ENCODE results near the gene ITFG1.

ITFG1 gene

DNA sequence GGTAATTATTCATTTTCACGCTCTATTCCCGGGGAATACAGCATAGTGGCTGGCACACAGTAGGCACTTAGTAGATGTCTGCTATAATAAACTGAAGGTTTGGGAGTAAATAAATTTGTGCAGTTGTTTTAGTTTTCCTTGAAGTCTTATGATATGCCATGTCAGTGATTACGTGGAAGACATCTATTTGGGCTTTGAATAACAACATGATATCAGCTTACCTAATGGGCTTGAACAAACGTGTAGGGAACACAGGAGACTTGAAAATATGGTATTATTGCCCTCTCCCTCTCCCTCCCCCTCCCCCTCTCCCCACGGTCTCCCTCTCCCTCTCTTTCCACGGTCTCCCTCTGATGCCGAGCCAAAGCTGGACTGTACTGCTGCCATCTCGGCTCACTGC is 280.8 kb downstream of the ITFG1 start:
- Histone ChIP-seq H4K20me1 (ENCODE audit: control insufficient read depth, insufficient read depth, low read depth, low read length) (no peaks in the 10 kb centered on the region), H3K4me2 (ENCODE audit: low read length) (no peak overlapping the region), H3K27ac (ENCODE audit: low read depth, low read length) (no peak overlapping the region), H3K27me3 (ENCODE audit: control insufficient read depth, low read length) (no peaks in the 10 kb centered on the region), H3K36me3 (ENCODE audit: control insufficient read depth, low read length) (no peaks in the 10 kb centered on the region), H3F3A (ENCODE audit: control insufficient read depth, insufficient read depth) (no peaks in the 10 kb centered on the region), H3K9me2 (replicated peaks; ENCODE audit: control insufficient read depth, low read length) (no peaks in the 10 kb centered on the region), H3K9me3 (ENCODE audit: control insufficient read depth, insufficient read depth, low read length) (no peaks in the 10 kb centered on the region), H3K79me2 (ENCODE audit: control insufficient read depth, low read length) (no peaks in the 10 kb centered on the region), H3K4me1 (ENCODE audit: control insufficient read depth, low read length) (no peaks in the 10 kb centered on the region), H3K4me3 (ENCODE audit: low read length) (no peak overlapping the region)
- no peak for TF ChIP-seq EZH2phosphoT487 (IDR thresholded peaks at IDR 0.05; ENCODE audit: borderline replicate concordance, low read length)
- TF ChIP-seq, protein P1, sequence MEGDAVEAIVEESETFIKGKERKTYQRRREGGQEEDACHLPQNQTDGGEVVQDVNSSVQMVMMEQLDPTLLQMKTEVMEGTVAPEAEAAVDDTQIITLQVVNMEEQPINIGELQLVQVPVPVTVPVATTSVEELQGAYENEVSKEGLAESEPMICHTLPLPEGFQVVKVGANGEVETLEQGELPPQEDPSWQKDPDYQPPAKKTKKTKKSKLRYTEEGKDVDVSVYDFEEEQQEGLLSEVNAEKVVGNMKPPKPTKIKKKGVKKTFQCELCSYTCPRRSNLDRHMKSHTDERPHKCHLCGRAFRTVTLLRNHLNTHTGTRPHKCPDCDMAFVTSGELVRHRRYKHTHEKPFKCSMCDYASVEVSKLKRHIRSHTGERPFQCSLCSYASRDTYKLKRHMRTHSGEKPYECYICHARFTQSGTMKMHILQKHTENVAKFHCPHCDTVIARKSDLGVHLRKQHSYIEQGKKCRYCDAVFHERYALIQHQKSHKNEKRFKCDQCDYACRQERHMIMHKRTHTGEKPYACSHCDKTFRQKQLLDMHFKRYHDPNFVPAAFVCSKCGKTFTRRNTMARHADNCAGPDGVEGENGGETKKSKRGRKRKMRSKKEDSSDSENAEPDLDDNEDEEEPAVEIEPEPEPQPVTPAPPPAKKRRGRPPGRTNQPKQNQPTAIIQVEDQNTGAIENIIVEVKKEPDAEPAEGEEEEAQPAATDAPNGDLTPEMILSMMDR (IDR thresholded peaks at IDR 0.05; ENCODE audit: low read depth, low read length, poor library complexity, severe bottlenecking), result no peak

DNA sequence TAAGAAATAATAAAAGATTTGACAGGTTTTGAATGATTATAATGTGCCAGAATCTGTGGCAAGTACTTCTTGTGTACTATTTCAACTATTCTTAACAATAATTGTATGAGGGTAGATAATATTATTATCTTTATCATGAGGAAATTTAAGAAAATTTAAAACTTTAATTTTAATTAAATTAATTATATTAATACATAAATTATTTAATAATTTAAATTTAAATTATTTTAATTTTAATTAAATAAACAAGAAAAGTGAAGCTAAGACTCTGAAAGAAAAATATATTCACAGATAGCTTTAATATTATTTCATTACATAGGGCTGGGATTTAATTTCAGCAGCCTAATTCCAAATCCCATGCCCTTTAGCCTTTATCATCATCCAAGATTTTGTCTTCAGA is 285.7 kb downstream of the ITFG1 start:
- Histone ChIP-seq H3K79me2 (ENCODE audit: control insufficient read depth, low read length) (no peaks in the 10 kb centered on the region), H3F3A (ENCODE audit: control insufficient read depth, insufficient read depth) (no peaks in the 10 kb centered on the region), H4K20me1 (ENCODE audit: control insufficient read depth, insufficient read depth, low read depth, low read length) (no peaks in the 10 kb centered on the region), H3K4me1 (ENCODE audit: control insufficient read depth, low read length) (no peaks in the 10 kb centered on the region), H3K27ac (ENCODE audit: low read depth, low read length) (no peak overlapping the region), H3K9me2 (replicated peaks; ENCODE audit: control insufficient read depth, low read length) (no peaks in the 10 kb centered on the region), H3K4me3 (ENCODE audit: low read length) (no peak overlapping the region), H3K36me3 (ENCODE audit: control insufficient read depth, low read length) (no peaks in the 10 kb centered on the region), H3K4me2 (ENCODE audit: low read length) (no peak overlapping the region), H3K9me3 (ENCODE audit: control insufficient read depth, insufficient read depth, low read length) (no peaks in the 10 kb centered on the region), H3K27me3 (ENCODE audit: control insufficient read depth, low read length) (no peaks in the 10 kb centered on the region)
- TF ChIP-seq EZH2phosphoT487 (IDR thresholded peaks at IDR 0.05; ENCODE audit: borderline replicate concordance, low read length), result no peak
- TF ChIP-seq, protein P1 (IDR thresholded peaks at IDR 0.05; ENCODE audit: low read depth, low read length, poor library complexity, severe bottlenecking), result no peak

DNA sequence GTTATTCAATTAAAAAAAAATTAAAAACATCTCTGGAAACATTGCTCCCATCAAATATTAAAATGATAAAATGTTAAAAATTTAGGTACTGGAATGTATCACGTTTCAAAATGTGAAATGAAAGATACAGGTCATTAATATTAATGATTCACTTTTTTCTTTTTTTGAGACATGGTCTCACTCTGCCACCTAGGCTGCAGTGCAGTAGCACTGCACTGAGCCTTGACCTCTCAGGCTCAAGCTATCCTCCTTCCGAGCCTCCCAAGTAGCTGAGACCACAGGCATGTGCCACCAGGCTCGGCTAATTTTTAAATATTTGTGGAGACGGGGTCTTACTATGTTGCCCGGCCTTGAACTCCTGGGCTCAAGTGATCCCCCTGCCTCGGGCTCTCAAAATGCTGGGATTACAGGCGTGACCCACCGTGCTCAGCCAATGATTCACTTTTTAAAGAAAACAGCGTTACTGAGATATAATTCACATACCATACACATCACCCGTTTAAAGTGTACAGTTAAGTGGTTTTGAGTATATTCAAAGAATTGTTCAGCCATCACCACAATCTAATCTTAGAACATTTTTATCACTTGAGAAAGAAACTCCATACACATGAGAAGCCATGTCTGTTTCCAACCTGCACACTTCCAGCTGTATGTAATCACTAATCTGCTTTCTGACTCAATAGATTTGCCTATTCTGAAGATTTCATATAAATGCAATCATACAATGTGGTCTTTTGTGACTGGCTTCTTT is 298.0 kb downstream of the ITFG1 start:
- H3K4me1 ChIP-seq (ENCODE audit: control insufficient read depth, low read length), result no peaks in the 10 kb centered on the region
- no peak for TF ChIP-seq EZH2phosphoT487 (IDR thresholded peaks at IDR 0.05; ENCODE audit: borderline replicate concordance, low read length)
- TF ChIP-seq, protein P1 (IDR thresholded peaks at IDR 0.05; ENCODE audit: low read depth, low read length, poor library complexity, severe bottlenecking), result no peak

More for the DNA sequence above, 298.0 kb downstream of the ITFG1 start:
- H3K36me3 ChIP-seq (ENCODE audit: control insufficient read depth, low read length), result no peaks in the 10 kb centered on the region
- H4K20me1 ChIP-seq (ENCODE audit: control insufficient read depth, insufficient read depth, low read depth, low read length), result no peaks in the 10 kb centered on the region
- no peaks in the 10 kb centered on the region for H3K9me3 ChIP-seq (ENCODE audit: control insufficient read depth, insufficient read depth, low read length)
- no peaks in the 10 kb centered on the region for H3K9me2 ChIP-seq (replicated peaks; ENCODE audit: control insufficient read depth, low read length)
- H3K27me3 ChIP-seq (ENCODE audit: control insufficient read depth, low read length), result no peaks in the 10 kb centered on the region
- H3K27ac ChIP-seq (ENCODE audit: low read depth, low read length), result no peak overlapping the region
- no peaks in the 10 kb centered on the region for H3K79me2 ChIP-seq (ENCODE audit: control insufficient read depth, low read length)
- H3F3A ChIP-seq (ENCODE audit: control insufficient read depth, insufficient read depth), result no peaks in the 10 kb centered on the region
- H3K4me3 ChIP-seq (ENCODE audit: low read length), result no peak overlapping the region
- H3K4me2 ChIP-seq (ENCODE audit: low read length), result no peak overlapping the region
